Lower lobe of right lung (tissue), 2 donors: ENCODE data around the gene DTL. TPM values are rescaled to one million over a fixed set of nuclear protein-coding genes. Genes with fewer than 3 reads are reported as not detected.

Experiments
- ATAC-seq, 2 donors: fragments of 200-7000 bp; cut with Tn5 transposase; one replicate each; pipeline ENCODE4 v1.9.1; 2020 to 2022; ENCODE audit warnings: mild to moderate bottlenecking in 2 of 2, moderate library complexity in 2 of 2
- DNase-seq: peaks from one replicate; pipeline ENCODE4 v3.0.0-alpha.2; 2020
- H3K27ac ChIP-seq: fragments of 200-600 bp; one replicate; pipeline ENCODE4 v1.8.0; 2022
- H3K27me3 ChIP-seq: fragments of 200-600 bp; one replicate; pipeline ENCODE4 v1.8.0; 2022; ENCODE audit warnings: low read depth
- H3K36me3 ChIP-seq: fragments of 200-600 bp; one replicate; pipeline ENCODE4 v1.8.0; 2022; ENCODE audit warnings: mild to moderate bottlenecking
- H3K4me1 ChIP-seq: fragments of 200-600 bp; one replicate; pipeline ENCODE4 v1.8.0; 2022
- H3K4me3 ChIP-seq: fragments of 200-600 bp; one replicate; pipeline ENCODE4 v1.8.0; 2022; ENCODE audit warnings: mild to moderate bottlenecking
- H3K9me3 ChIP-seq: fragments of 200-600 bp; one replicate; pipeline ENCODE4 v1.8.0; 2022
- CTCF ChIP-seq: fragments of 200-600 bp; IDR thresholded peaks from one replicate; pipeline ENCODE4 v1.8.0; 2022; ENCODE audit warnings: antibody characterized with exemption, mild to moderate bottlenecking
- intact Hi-C: fragments of 100-400 bp; cut with DNase I; formaldehyde crosslinking; loops from one replicate; pipeline ENCODE4 v1.11.0; 2022
- total RNA-seq: library from RNA; stranded (reverse); fragmentation: NEBNext Ultra II Directional; extraction: Animal tissue kit (Norgen Biotek cat#: 25700); gene quantifications from one replicate; pipeline ENCODE4 v1.2.1, GENCODE V29; 2021
- donor health status: DM: no; HTN: yes; CAD: no; lungs with severe emphysema.

The DTL gene
- total RNA-seq, 1 donor from 2014 or later: 3.9 TPM

GRCh38 chr1:212040629-212041412, 5.3 kb downstream of the DTL start:
- ATAC-seq: no peak
- H3K27ac ChIP-seq: no peak overlapping the region
- H3K27me3 ChIP-seq: no peaks in the 10 kb centered on the region
- no peak for DNase-seq
- TF ChIP-seq CTCF: no peak
- no peaks in the 10 kb centered on the region for H3K36me3 ChIP-seq
- H3K4me3 ChIP-seq: no peak overlapping the region
- H3K4me1 ChIP-seq: peaks cover 5% of the 10 kb centered on the region
- H3K9me3 ChIP-seq: no peaks in the 10 kb centered on the region
- intact Hi-C loops: no loop called here

GRCh38 chr1:212042436-212042835, 6.9 kb downstream of the DTL start:
- Histone ChIP-seq H3K27me3 (no peaks in the 10 kb centered on the region), H3K4me1 (no peaks in the 10 kb centered on the region), H3K9me3 (no peaks in the 10 kb centered on the region), H3K27ac (no peak overlapping the region), H3K4me3 (no peak overlapping the region), H3K36me3 (no peaks in the 10 kb centered on the region)
- no peak for ATAC-seq
- no peak for DNase-seq
- intact Hi-C loops: no loop called here
- no peak for TF ChIP-seq CTCF

- DNase-seq (no peak), ATAC-seq (no peak)
- no peak for TF ChIP-seq CTCF
- H3K4me3 ChIP-seq: no peak overlapping the region
- H3K4me1 ChIP-seq: no peaks in the 10 kb centered on the region
- intact Hi-C loops: no loop called here
- H3K9me3 ChIP-seq: no peaks in the 10 kb centered on the region
- no peaks in the 10 kb centered on the region for H3K27me3 ChIP-seq
- no peak overlapping the region for H3K27ac ChIP-seq
- H3K36me3 ChIP-seq: no peaks in the 10 kb centered on the region
These were observed 9.3 kb downstream of the DTL start for GRCh38 chr1:212044851-212045250.

GRCh38 chr1:212045981-212046380, 10.4 kb downstream of the DTL start:
- no peak overlapping the region for H3K4me3 ChIP-seq
- TF ChIP-seq CTCF: no peak

GRCh38 chr1:212053993-212054392, 18.4 kb downstream of the DTL start:
- Histone ChIP-seq H3K9me3 (peaks cover 8% of the 10 kb centered on the region), H3K4me1 (no peaks in the 10 kb centered on the region), H3K36me3 (no peaks in the 10 kb centered on the region), H3K27me3 (no peaks in the 10 kb centered on the region), H3K4me3 (no peak overlapping the region), H3K27ac (no peak overlapping the region)
- intact Hi-C loops: no loop called here
- DNase-seq (no peak), ATAC-seq (no peak)
- no peak for TF ChIP-seq CTCF

More at GRCh38 chr1:212045981-212046380, 10.4 kb downstream of the DTL start:
- no peak overlapping the region for H3K27ac ChIP-seq
- no peaks in the 10 kb centered on the region for H3K9me3 ChIP-seq
- DNase-seq (no peak), ATAC-seq (no peak)
- no peaks in the 10 kb centered on the region for H3K4me1 ChIP-seq
- H3K36me3 ChIP-seq: no peaks in the 10 kb centered on the region
- intact Hi-C loops: no loop called here
- no peaks in the 10 kb centered on the region for H3K27me3 ChIP-seq
